H1 (cell line): ENCODE data around the gene MAIP1. TPM values are rescaled to one million over a fixed set of nuclear protein-coding genes. Genes with fewer than 3 reads are reported as not detected.

Source experiments
- CTCF ChIA-PET: fragments of 300-600 bp; sonication (Branson Sonifier 250); formaldehyde crosslinking; loops from one replicate; lab custom pipeline; 2021; ENCODE audit not compliant: partially characterized antibody; lab: Charles Lee
- POLR2A ChIA-PET: fragments of 300-600 bp; sonication (Branson Sonifier 250); formaldehyde crosslinking; loops from one replicate; lab custom pipeline; 2021; ENCODE audit warnings: inconsistent platforms; ENCODE audit not compliant: partially characterized antibody; lab: Charles Lee
- DNase-seq, 2 experiments: peaks; one replicate each; pipeline versions ENCODE4 v3.0.0 to v3.0.0-alpha.2; 2010 to 2022; ENCODE audit warnings: low spot score in 2 of 2, low read depth in 1 of 2, mixed read lengths in 1 of 2
- FAIRE-seq: peaks from 2 replicates; lab custom pipeline; 2011; peaks lifted over from hg19 to GRCh38; lab: Jason Lieb, UNC
- H2AFZ ChIP-seq: 2 replicates; pipeline ENCODE4 v1.8.1; 2012; ENCODE audit warnings: low read length, inconsistent platforms
- H2AK5ac ChIP-seq: 2 replicates; pipeline ENCODE4 v1.6.1; 2013; ENCODE audit warnings: low read depth, low read length
- H2BK120ac ChIP-seq: replicated peaks from 2 replicates; pipeline ENCODE3; 2013; ENCODE audit warnings: low read depth, low read length, inconsistent platforms
- H2BK12ac ChIP-seq: 2 replicates; pipeline ENCODE4 v1.6.1; 2013; ENCODE audit warnings: low read depth, low read length
- H2BK15ac ChIP-seq: 2 replicates; pipeline ENCODE4 v1.6.1; 2013; ENCODE audit warnings: low read length
- H2BK20ac ChIP-seq: 2 replicates; pipeline ENCODE4 v1.6.1; 2013; ENCODE audit warnings: low read length
- H2BK5ac ChIP-seq: 2 replicates; pipeline ENCODE4 v1.6.1; 2013; ENCODE audit warnings: low read depth, low read length
- H3K14ac ChIP-seq: 2 replicates; pipeline ENCODE4 v1.6.1; 2013; ENCODE audit warnings: inconsistent platforms; ENCODE audit not compliant: insufficient read length
- H3K18ac ChIP-seq: 2 replicates; pipeline ENCODE4 v1.6.1; 2013; ENCODE audit warnings: low read length; ENCODE audit errors: extremely low read depth
- H3K23ac ChIP-seq: 2 replicates; pipeline ENCODE4 v1.6.1; 2013; ENCODE audit warnings: inconsistent platforms; ENCODE audit not compliant: insufficient read length
- H3K23me2 ChIP-seq: 2 replicates; pipeline ENCODE4 v1.6.1; 2013; ENCODE audit warnings: low read depth, low read length
- H3K27ac ChIP-seq: 2 replicates; pipeline ENCODE4 v1.6.1; 2011; ENCODE audit warnings: low read depth, low read length, inconsistent platforms
- H3K27me3 ChIP-seq, 4 experiments: replicated peaks in 1 of 4; 1 replicate in 1 of 4; 2 replicates in 3 of 4; pipeline versions ENCODE4 v1.6.1 to v1.8.1; 2011 to 2013; ENCODE audit warnings: low read length in 3 of 4, mild to moderate bottlenecking in 3 of 4, inconsistent platforms in 2 of 4, mixed read lengths in 2 of 4, moderate library complexity in 1 of 4; ENCODE audit not compliant: control insufficient read depth in 3 of 4, insufficient read depth in 3 of 4; ENCODE audit errors: extremely low read depth in 1 of 4
- H3K36me3 ChIP-seq, 4 experiments: 2 replicates each; pipeline versions ENCODE4 v1.6.1 to v1.8.1; 2011 to 2013; ENCODE audit warnings: mild to moderate bottlenecking in 4 of 4, low read length in 3 of 4, moderate library complexity in 2 of 4, control low read depth in 1 of 4, inconsistent platforms in 1 of 4; ENCODE audit not compliant: insufficient read depth in 4 of 4, control insufficient read depth in 2 of 4
- H3K4ac ChIP-seq: replicated peaks from 2 replicates; pipeline ENCODE3; 2013; ENCODE audit warnings: low read length, low read depth, mixed read lengths, inconsistent platforms; ENCODE audit not compliant: insufficient read length
- H3K4me1 ChIP-seq, 4 experiments: replicated peaks in 1 of 4; 1 replicate in 1 of 4; 2 replicates in 3 of 4; pipeline versions ENCODE4 v1.6.1 to v1.8.1; 2011 to 2013; ENCODE audit warnings: low read length in 3 of 4, inconsistent platforms in 2 of 4, mixed read lengths in 1 of 4; ENCODE audit not compliant: insufficient read depth in 4 of 4, control insufficient read depth in 3 of 4
- H3K4me2 ChIP-seq, 2 experiments: 2 replicates each; pipeline versions ENCODE4 v1.6.1 to v1.8.1; 2011 to 2013; ENCODE audit warnings: low read depth in 2 of 2, low read length in 2 of 2, control low read depth in 1 of 2, inconsistent platforms in 1 of 2, mild to moderate bottlenecking in 1 of 2; ENCODE audit not compliant: insufficient read depth in 1 of 2
- H3K4me3 ChIP-seq, 4 experiments: fragments of 200-600, 300-600 bp in 1 of 4; sonication (generic), shearing (Covaris generic), sonication (Bioruptor Twin) in 1 of 4; 2 replicates each; pipeline versions ENCODE4 v1.5.1 to v1.8.1; 2011 to 2016; ENCODE audit warnings: low read length in 4 of 4, low read depth in 3 of 4, control low read depth in 2 of 4, inconsistent platforms in 2 of 4, mild to moderate bottlenecking in 2 of 4, mixed read lengths in 1 of 4, moderate library complexity in 1 of 4; ENCODE audit not compliant: insufficient read depth in 2 of 4; ENCODE audit errors: extremely low read depth in 1 of 4
- H3K56ac ChIP-seq: replicated peaks from 2 replicates; pipeline ENCODE3; 2013; ENCODE audit warnings: low read depth, mild to moderate bottlenecking, mixed read lengths, low read length, inconsistent platforms; ENCODE audit not compliant: insufficient read length
- H3K79me1 ChIP-seq: 2 replicates; pipeline ENCODE4 v1.6.1; 2013; ENCODE audit warnings: low read depth, low read length, control low read depth
- H3K79me2 ChIP-seq, 2 experiments: 2 replicates each; pipeline versions ENCODE4 v1.6.1 to v1.8.1; 2012 to 2013; ENCODE audit warnings: low read length in 2 of 2, mild to moderate bottlenecking in 2 of 2, inconsistent platforms in 1 of 2; ENCODE audit not compliant: insufficient read depth in 2 of 2, control insufficient read depth in 1 of 2
- H3K9ac ChIP-seq, 4 experiments: replicated peaks in 1 of 4; 1 replicate in 1 of 4; 2 replicates in 3 of 4; pipeline versions ENCODE4 v1.6.1 to v1.8.1; 2011 to 2013; ENCODE audit warnings: low read depth in 3 of 4, low read length in 3 of 4, control low read depth in 2 of 4, mild to moderate bottlenecking in 2 of 4, moderate library complexity in 2 of 4, inconsistent platforms in 1 of 4; ENCODE audit errors: extremely low read depth in 1 of 4
- H3K9me3 ChIP-seq, 2 experiments: 2 replicates each; pipeline versions ENCODE4 v1.6.1 to v1.8.1; 2012 to 2013; ENCODE audit warnings: mild to moderate bottlenecking in 2 of 2, moderate library complexity in 2 of 2, control low read depth in 1 of 2, inconsistent platforms in 1 of 2, low read depth in 1 of 2, low read length in 1 of 2, mixed read lengths in 1 of 2; ENCODE audit not compliant: insufficient read depth in 2 of 2
- H4K20me1 ChIP-seq, 2 experiments: replicated peaks in 1 of 2; 2 replicates each; pipeline versions ENCODE3 to v1.8.1; 2011 to 2013; ENCODE audit warnings: inconsistent platforms in 2 of 2, low read length in 2 of 2, mild to moderate bottlenecking in 1 of 2; ENCODE audit not compliant: insufficient read depth in 2 of 2, control insufficient read depth in 1 of 2
- H4K5ac ChIP-seq: 2 replicates; pipeline ENCODE4 v1.6.1; 2013; ENCODE audit warnings: low read length, low read depth, mixed read lengths, inconsistent platforms; ENCODE audit not compliant: insufficient read length
- H4K8ac ChIP-seq: 2 replicates; pipeline ENCODE4 v1.8.0; 2013; ENCODE audit warnings: mild to moderate bottlenecking, moderate library complexity, low read length, inconsistent platforms; ENCODE audit not compliant: insufficient read depth; ENCODE audit errors: extremely low read depth
- H4K91ac ChIP-seq: replicated peaks from 2 replicates; pipeline ENCODE3; 2013; ENCODE audit warnings: low read length, mixed read lengths, inconsistent platforms; ENCODE audit not compliant: insufficient read length
- ATF2 ChIP-seq: IDR thresholded peaks from 2 replicates; pipeline ENCODE4 v1.6.1; 2012; ENCODE audit warnings: low read length, inconsistent platforms
- CBX5 ChIP-seq: fragments of 300-800, 300-1000 bp; sonication (generic); IDR thresholded peaks from 2 replicates; pipeline ENCODE4 v1.7.1; 2016; ENCODE audit warnings: antibody characterized with exemption, low read length, low read depth
- GABPA ChIP-seq: IDR thresholded peaks from 2 replicates; pipeline ENCODE4 v1.6.1; 2011; ENCODE audit warnings: mild to moderate bottlenecking, low read length, moderate library complexity, borderline replicate concordance; ENCODE audit not compliant: insufficient read depth
- NANOG ChIP-seq: IDR thresholded peaks from 2 replicates; pipeline ENCODE4 v1.6.1; 2011; ENCODE audit warnings: low read length, low read depth, mild to moderate bottlenecking, inconsistent platforms; ENCODE audit not compliant: insufficient read depth, poor library complexity, severe bottlenecking
- POLR2A ChIP-seq, 2 experiments: IDR thresholded peaks; 1 replicate in 1 of 2; 2 replicates in 1 of 2; pipeline ENCODE4 v1.6.1; 2011; ENCODE audit warnings: low read depth in 2 of 2, low read length in 2 of 2, mild to moderate bottlenecking in 2 of 2; ENCODE audit errors: control extremely low read depth in 1 of 2
- POLR2AphosphoS5 ChIP-seq: IDR thresholded peaks from 2 replicates; pipeline ENCODE4 v1.6.1; 2011; ENCODE audit warnings: low read depth, low read length
- POU5F1 ChIP-seq: IDR thresholded peaks from 2 replicates; pipeline ENCODE4 v1.6.1; 2011; ENCODE audit warnings: low read depth, mild to moderate bottlenecking, low read length, moderate library complexity
- RXRA ChIP-seq: IDR thresholded peaks from 2 replicates; pipeline ENCODE4 v1.6.1; 2011; ENCODE audit warnings: low read depth, mild to moderate bottlenecking, low read length, moderate library complexity; ENCODE audit not compliant: insufficient read depth
- SP4 ChIP-seq: IDR thresholded peaks from 2 replicates; pipeline ENCODE4 v1.6.1; 2012; ENCODE audit warnings: low read length, inconsistent platforms
- SRF ChIP-seq: IDR thresholded peaks from 2 replicates; pipeline ENCODE4 v1.6.1; 2011; ENCODE audit warnings: mild to moderate bottlenecking, low read depth, low read length, moderate library complexity
- TBP ChIP-seq: IDR thresholded peaks from 2 replicates; pipeline ENCODE4 v1.6.1; 2011; ENCODE audit warnings: low read depth, low read length, improper control_type of control experiment
- TEAD4 ChIP-seq: IDR thresholded peaks from 2 replicates; pipeline ENCODE4 v1.6.1; 2012; ENCODE audit warnings: low read depth, low read length, inconsistent platforms, mixed read lengths
- ZNF274 ChIP-seq: IDR thresholded peaks from 2 replicates; pipeline ENCODE4 v1.7.0; 2012; ENCODE audit warnings: low read length, borderline replicate concordance; ENCODE audit errors: extremely low read depth
- WGBS, 2 experiments: shearing (Covaris generic) in 1 of 2; methylation state at CpG; one replicate each; pipeline versions ENCODE4 v1.1.6 to v1.1.7; 2013 to 2015; ENCODE audit warnings: low lambda C conversion rate in 2 of 2, mixed read lengths in 2 of 2, inconsistent platforms in 1 of 2, low coverage in 1 of 2, missing lambda C conversion rate in 1 of 2; ENCODE audit not compliant: insufficient replicate concordance in 2 of 2, insufficient coverage in 1 of 2, insufficient read length in 1 of 2; ENCODE audit errors: extremely low coverage in 1 of 2, missing lambda C conversion rate in 1 of 2; 5-methylcytosine and 5-hydroxymethylcytosine counted together
- polyA plus RNA-seq, 7 experiments: library from polyadenylated mRNA; depleted of rRNA in 3 of 7; stranded (reverse) in 5 of 7; unstranded in 2 of 7; fragments of >200 nt in 5 of 7; fragments of 200-250 nt in 2 of 7; gene quantifications; 1 replicate in 5 of 7; 2 replicates in 1 of 7; 4 replicates in 1 of 7; pipeline versions ENCODE4 v1.2.1 to v1.2.3, GENCODE V29; 2011 to 2013; ENCODE audit warnings: missing spikeins in 2 of 7, mixed read lengths in 2 of 7
- total RNA-seq: library from RNA; stranded (reverse); fragmentation: NEBNext Ultra II Directional; extraction: Animal tissue kit (Norgen Biotek cat#: 25700); gene quantifications from 2 replicates; pipeline ENCODE4 v1.2.1, GENCODE V29; 2021

MAIP1 gene
- total and polyA plus RNA-seq, 2 of the 8 experiments (the other 6 are each of a cell fraction or from before 2014, with no cell fraction given): 23.2 to 28.5 TPM

GRCh38 chr2:199933466-199933865 is 21.9 kb upstream of the MAIP1 start:
- Histone ChIP-seq H3K79me1 (no peaks in the 10 kb centered on the region; the same call in 1 of the 2 replicates), H4K91ac (no peak overlapping the region), H3K9me3 (no peaks in the 10 kb centered on the region), H3K14ac (no peak overlapping the region), H3K23me2 (no peaks in the 10 kb centered on the region; the same call in 1 of the 2 replicates), H3K4me1 (peaks cover 0 to 3% (median 0%) of the 10 kb centered on the region in 4 experiments; a peak in 2 of 7 replicates), H3K4me2 (no peak overlapping the region), H3K18ac (no peak overlapping the region), H3K4me3 (no peak overlapping the region), H4K5ac (no peak overlapping the region), H4K8ac (no peak overlapping the region), H3K79me2 (no peaks in the 10 kb centered on the region; a peak in 1 of 4 replicates), H3K56ac (no peak overlapping the region), H3K27ac (no peak overlapping the region), H3K4ac (no peak overlapping the region), H2BK12ac (no peak overlapping the region), H3K9ac (no peak overlapping the region), H2BK20ac (no peak overlapping the region), H4K20me1 (no peaks in the 10 kb centered on the region), H2BK15ac (no peak overlapping the region), H2BK5ac (no peak overlapping the region), H3K36me3 (peaks cover 2 to 71% (median 18%) of the 10 kb centered on the region in 4 experiments), H2AK5ac (no peak overlapping the region), H3K27me3 (no peaks in the 10 kb centered on the region), H3K23ac (no peak overlapping the region), H2AFZ (no peak overlapping the region), H2BK120ac (no peak overlapping the region)
- POLR2A ChIA-PET: interaction anchor here (0.6 to 2.0 kb wide), 3 partner anchors 9 to 974 kb away, joined by 3 to 7 read pairs (median 3); no protein-coding TSS in a partner anchor
- CTCF ChIA-PET: interaction anchor here (0.6 kb wide), 1 partner anchor 33 kb away, joined by 3 read pairs; no protein-coding TSS in a partner anchor
- FAIRE-seq (no peak), DNase-seq (no peak)
- WGBS, 2 experiments: 87% methylated on average over 3 of the region's 3 CpGs; no CpG with 5 or more reads in 1 of the 2 experiments
- no peak for TF ChIP-seq POLR2AphosphoS5
- no peak for TF ChIP-seq ATF2
- no peak for TF ChIP-seq ZNF274
- TF ChIP-seq SRF: no peak
- TF ChIP-seq TEAD4: no peak
- TF ChIP-seq TBP: no peak
- TF ChIP-seq SP4: no peak
- TF ChIP-seq POLR2A (IDR thresholded peaks at IDR 0.05; ENCODE audit: control extremely low read depth in 1 of 2, low read depth in 2 of 2, low read length in 2 of 2): no peak
- no peak for TF ChIP-seq NANOG
- TF ChIP-seq GABPA: no peak
- no peak for TF ChIP-seq CBX5
- TF ChIP-seq POU5F1: no peak
- no peak for TF ChIP-seq RXRA
